ENCODE results near the gene DAND5. TPM values are rescaled to one million over a fixed set of nuclear protein-coding genes. Genes with fewer than 3 reads are reported as not detected.

Gene DAND5
- total and polyA plus RNA-seq, 9 of the 15 experiments (the other 6 are each of a cell fraction or from before 2014, with no cell fraction given) = 0.22 to 0.83 (median 0.60) TPM

DNA sequence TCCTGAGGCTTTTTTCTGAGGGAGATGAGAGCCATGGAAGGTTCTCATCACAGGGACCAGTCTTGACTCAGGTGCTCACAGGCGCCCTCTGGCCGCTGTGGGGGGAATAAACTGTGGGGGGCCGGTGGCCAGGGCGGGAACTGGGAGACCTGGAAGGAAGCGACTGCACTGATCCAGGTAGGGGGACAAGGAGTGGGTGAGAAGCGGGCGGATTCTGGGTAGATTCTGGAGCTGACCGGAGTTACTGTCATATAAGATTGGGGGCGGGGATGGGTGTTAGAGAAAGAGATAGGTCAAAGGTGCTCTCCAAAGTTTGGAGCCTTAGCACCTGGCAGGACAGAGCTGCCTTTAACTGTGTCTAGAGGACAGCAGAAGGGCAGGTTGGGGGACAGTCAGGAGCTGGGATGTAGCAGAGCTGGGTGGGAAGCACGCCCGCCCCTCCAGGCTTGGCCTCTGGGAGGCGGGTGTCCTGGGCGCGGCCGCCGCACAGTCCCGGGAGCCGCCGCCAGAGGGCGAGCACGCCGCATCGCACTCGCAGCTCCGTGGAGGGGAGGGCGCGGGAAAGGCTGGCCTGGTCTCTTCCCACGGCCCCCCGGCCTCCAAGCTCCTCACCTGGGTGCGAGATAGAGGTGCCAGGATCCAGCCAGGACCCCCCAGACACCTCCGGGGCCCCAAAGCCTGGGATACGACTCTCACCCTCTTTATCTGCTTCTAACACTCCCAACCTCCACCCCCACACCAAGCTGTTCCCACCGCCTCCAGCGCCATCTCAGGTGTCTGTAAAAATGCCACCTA lies 4.2 kb upstream of the DAND5 start (continued):
- TF ChIP-seq TSC22D4 (tag; IDR thresholded peaks at IDR 0.05) (no peak), NR2C2 (CRISPR knock-in tag; IDR thresholded peaks at IDR 0.05) (no peak; the same call in 1 of the 2 replicates), NR2C2 (tag; IDR thresholded peaks at IDR 0.05) (no peak), CHD2 (IDR thresholded peaks at IDR 0.05; ENCODE audit: low read depth, low read length) (no peak), FOXJ3 (CRISPR knock-in tag; IDR thresholded peaks at IDR 0.05) (no peak), SMARCE1 (IDR thresholded peaks at IDR 0.05) (peak; percentile 64; the same call in 1 of the 2 replicates), PRMT5 (CRISPR knock-in tag; IDR thresholded peaks at IDR 0.05) (no peak), DIDO1 (tag; IDR thresholded peaks at IDR 0.05; ENCODE audit: low read depth) (no peak), NEUROD1 (IDR thresholded peaks at IDR 0.05; ENCODE audit: borderline replicate concordance, low read depth, low read length, partially characterized antibody) (peak; percentile 30), PURB (CRISPR knock-in tag; IDR thresholded peaks at IDR 0.05; ENCODE audit: low read depth) (no peak), CHD1 (IDR thresholded peaks at IDR 0.05; ENCODE audit: low read length) (peak; percentile 84), PHTF2 (CRISPR knock-in tag; IDR thresholded peaks at IDR 0.05) (no peak), NCOA2 (IDR thresholded peaks at IDR 0.05; ENCODE audit: partially characterized antibody in 2 of 2) (no peak), KDM5B (IDR thresholded peaks at IDR 0.05; ENCODE audit: insufficient replicate concordance, low read depth, low read length) (no peak), ZNF12 (CRISPR knock-in tag; IDR thresholded peaks at IDR 0.05) (no peak), CBFB (CRISPR knock-in tag; IDR thresholded peaks at IDR 0.05) (peak; percentile 26; the same call in 1 of the 2 replicates), RBBP5 (IDR thresholded peaks at IDR 0.05; ENCODE audit: borderline replicate concordance, insufficient read depth, low read length, poor library complexity, severe bottlenecking) (peak; percentile 20), NCOA1 (IDR thresholded peaks at IDR 0.05; ENCODE audit: low read depth) (peak; percentile 65), CCAR2 (IDR thresholded peaks at IDR 0.05; ENCODE audit: low read depth, low read length) (no peak), CTBP1 (IDR thresholded peaks at IDR 0.05; ENCODE audit: borderline replicate concordance) (peak; percentile 87)
- TF ChIP-seq, protein P1, sequence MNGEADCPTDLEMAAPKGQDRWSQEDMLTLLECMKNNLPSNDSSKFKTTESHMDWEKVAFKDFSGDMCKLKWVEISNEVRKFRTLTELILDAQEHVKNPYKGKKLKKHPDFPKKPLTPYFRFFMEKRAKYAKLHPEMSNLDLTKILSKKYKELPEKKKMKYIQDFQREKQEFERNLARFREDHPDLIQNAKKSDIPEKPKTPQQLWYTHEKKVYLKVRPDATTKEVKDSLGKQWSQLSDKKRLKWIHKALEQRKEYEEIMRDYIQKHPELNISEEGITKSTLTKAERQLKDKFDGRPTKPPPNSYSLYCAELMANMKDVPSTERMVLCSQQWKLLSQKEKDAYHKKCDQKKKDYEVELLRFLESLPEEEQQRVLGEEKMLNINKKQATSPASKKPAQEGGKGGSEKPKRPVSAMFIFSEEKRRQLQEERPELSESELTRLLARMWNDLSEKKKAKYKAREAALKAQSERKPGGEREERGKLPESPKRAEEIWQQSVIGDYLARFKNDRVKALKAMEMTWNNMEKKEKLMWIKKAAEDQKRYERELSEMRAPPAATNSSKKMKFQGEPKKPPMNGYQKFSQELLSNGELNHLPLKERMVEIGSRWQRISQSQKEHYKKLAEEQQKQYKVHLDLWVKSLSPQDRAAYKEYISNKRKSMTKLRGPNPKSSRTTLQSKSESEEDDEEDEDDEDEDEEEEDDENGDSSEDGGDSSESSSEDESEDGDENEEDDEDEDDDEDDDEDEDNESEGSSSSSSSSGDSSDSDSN (IDR thresholded peaks at IDR 0.05; ENCODE audit: borderline replicate concordance in 1 of 2, low read depth in 2 of 2, low read length in 2 of 2) = no peak
- TF ChIP-seq, protein P2, sequence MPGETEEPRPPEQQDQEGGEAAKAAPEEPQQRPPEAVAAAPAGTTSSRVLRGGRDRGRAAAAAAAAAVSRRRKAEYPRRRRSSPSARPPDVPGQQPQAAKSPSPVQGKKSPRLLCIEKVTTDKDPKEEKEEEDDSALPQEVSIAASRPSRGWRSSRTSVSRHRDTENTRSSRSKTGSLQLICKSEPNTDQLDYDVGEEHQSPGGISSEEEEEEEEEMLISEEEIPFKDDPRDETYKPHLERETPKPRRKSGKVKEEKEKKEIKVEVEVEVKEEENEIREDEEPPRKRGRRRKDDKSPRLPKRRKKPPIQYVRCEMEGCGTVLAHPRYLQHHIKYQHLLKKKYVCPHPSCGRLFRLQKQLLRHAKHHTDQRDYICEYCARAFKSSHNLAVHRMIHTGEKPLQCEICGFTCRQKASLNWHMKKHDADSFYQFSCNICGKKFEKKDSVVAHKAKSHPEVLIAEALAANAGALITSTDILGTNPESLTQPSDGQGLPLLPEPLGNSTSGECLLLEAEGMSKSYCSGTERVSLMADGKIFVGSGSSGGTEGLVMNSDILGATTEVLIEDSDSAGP (CRISPR knock-in tag; IDR thresholded peaks at IDR 0.05) = no peak
- TF ChIP-seq, protein P3, sequence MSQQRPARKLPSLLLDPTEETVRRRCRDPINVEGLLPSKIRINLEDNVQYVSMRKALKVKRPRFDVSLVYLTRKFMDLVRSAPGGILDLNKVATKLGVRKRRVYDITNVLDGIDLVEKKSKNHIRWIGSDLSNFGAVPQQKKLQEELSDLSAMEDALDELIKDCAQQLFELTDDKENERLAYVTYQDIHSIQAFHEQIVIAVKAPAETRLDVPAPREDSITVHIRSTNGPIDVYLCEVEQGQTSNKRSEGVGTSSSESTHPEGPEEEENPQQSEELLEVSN (IDR thresholded peaks at IDR 0.05; ENCODE audit: borderline replicate concordance in 1 of 2, extremely low read depth in 1 of 2, insufficient read depth in 1 of 2, insufficient read length in 1 of 2, low read depth in 1 of 2, low read length in 1 of 2, poor library complexity in 1 of 2, severe bottlenecking in 1 of 2) = peak; percentile 74 to 87

All from K562 (cell line).